Measurements from ENCODE around the gene TBX3. TPM values are rescaled to one million over a fixed set of nuclear protein-coding genes. Genes with fewer than 3 reads are reported as not detected.

Gene TBX3
- total RNA-seq, 1 donor from 2014 or later = 16.3 TPM

- H3K9me3 Mint-ChIP-seq (ENCODE audit: low read depth) = no peaks in the 10 kb centered on the region
- peaks cover 54% of the 10 kb centered on the region for H3K27me3 Mint-ChIP-seq
- no peak for DNase-seq (ENCODE audit: low spot score, unreplicated experiment)
- H3K4me1 Mint-ChIP-seq (ENCODE audit: low read depth) = peaks cover 15% of the 10 kb centered on the region
- TF ChIP-seq CTCF (IDR thresholded peaks at IDR 0.05; ENCODE audit: unreplicated experiment) = no peak
- no peak overlapping the region for H3K4me3 Mint-ChIP-seq (ENCODE audit: low read depth)
- H3K36me3 Mint-ChIP-seq (ENCODE audit: insufficient read depth) = no peaks in the 10 kb centered on the region
- H3K27ac Mint-ChIP-seq = no peak overlapping the region
These were observed 20.1 kb upstream of the TBX3 start for GRCh38 chr12:114704096-114704495.

- no peak for DNase-seq (ENCODE audit: low spot score, unreplicated experiment)
- H3K27ac Mint-ChIP-seq = peak overlapping the region; percentile 84
- peak overlapping the region; percentile 29 for H3K4me3 Mint-ChIP-seq (ENCODE audit: low read depth)
- no peak for TF ChIP-seq CTCF (IDR thresholded peaks at IDR 0.05; ENCODE audit: unreplicated experiment)
- no peaks in the 10 kb centered on the region for H3K36me3 Mint-ChIP-seq (ENCODE audit: insufficient read depth)
- H3K4me1 Mint-ChIP-seq (ENCODE audit: low read depth) = peaks cover 21% of the 10 kb centered on the region
- no peaks in the 10 kb centered on the region for H3K9me3 Mint-ChIP-seq (ENCODE audit: low read depth)
- H3K27me3 Mint-ChIP-seq = peaks cover 64% of the 10 kb centered on the region
These were observed 19.1 kb upstream of the TBX3 start for GRCh38 chr12:114703060-114703493.

GRCh38 chr12:114702462-114702861 is 18.5 kb upstream of the TBX3 start:
- no peak overlapping the region for H3K27ac Mint-ChIP-seq
- DNase-seq (ENCODE audit: low spot score, unreplicated experiment) = no peak
- peaks cover 26% of the 10 kb centered on the region for H3K4me1 Mint-ChIP-seq (ENCODE audit: low read depth)
- no peaks in the 10 kb centered on the region for H3K9me3 Mint-ChIP-seq (ENCODE audit: low read depth)
- TF ChIP-seq CTCF (IDR thresholded peaks at IDR 0.05; ENCODE audit: unreplicated experiment) = no peak
- H3K27me3 Mint-ChIP-seq = peaks cover 70% of the 10 kb centered on the region
- H3K36me3 Mint-ChIP-seq (ENCODE audit: insufficient read depth) = no peaks in the 10 kb centered on the region
- no peak overlapping the region for H3K4me3 Mint-ChIP-seq (ENCODE audit: low read depth)

- Mint-ChIP-seq H3K4me1 (ENCODE audit: low read depth) (peaks cover 27% of the 10 kb centered on the region), H3K27ac (no peak overlapping the region), H3K36me3 (ENCODE audit: insufficient read depth) (no peaks in the 10 kb centered on the region), H3K27me3 (peaks cover 76% of the 10 kb centered on the region), H3K4me3 (ENCODE audit: low read depth) (no peak overlapping the region), H3K9me3 (ENCODE audit: low read depth) (no peaks in the 10 kb centered on the region)
- DNase-seq (ENCODE audit: low spot score, unreplicated experiment) = no peak
- no peak for TF ChIP-seq CTCF (IDR thresholded peaks at IDR 0.05; ENCODE audit: unreplicated experiment)
These were observed 17.6 kb upstream of the TBX3 start for GRCh38 chr12:114701553-114701952.

- no peak for DNase-seq (ENCODE audit: low spot score, unreplicated experiment)
- no peak for TF ChIP-seq CTCF (IDR thresholded peaks at IDR 0.05; ENCODE audit: unreplicated experiment)
- Mint-ChIP-seq H3K4me3 (ENCODE audit: low read depth) (no peak overlapping the region), H3K9me3 (ENCODE audit: low read depth) (no peaks in the 10 kb centered on the region), H3K27ac (no peak overlapping the region), H3K4me1 (ENCODE audit: low read depth) (peaks cover 27% of the 10 kb centered on the region), H3K36me3 (ENCODE audit: insufficient read depth) (no peaks in the 10 kb centered on the region), H3K27me3 (peaks cover 76% of the 10 kb centered on the region)
These were observed 17.1 kb upstream of the TBX3 start for GRCh38 chr12:114701104-114701414.
